Measurements from ENCODE around the gene UTP11.
"Not testable (repeated sequence)": the region's sequence is repeated elsewhere in the genome, so short reads cannot be mapped to it uniquely, and the experiment has no call there.

Gene UTP11

GRCh38 chr1:38012363-38013226, at the start of gene UTP11:
UTP11 (plus strand) TSS chr1:38012734; CDS start chr1:38012803, 69 bp downstream.
- no peak for TF ChIP-seq CREB5 (CRISPR knock-in tag; IDR thresholded peaks at IDR 0.05; ENCODE audit: low read depth)
- TF ChIP-seq ZFP3 (CRISPR knock-in tag; IDR thresholded peaks at IDR 0.05), result peak; percentile 65; the same call in 1 of the 2 replicates
- no peak for TF ChIP-seq GLIS3 (CRISPR knock-in tag; IDR thresholded peaks at IDR 0.05)
- TF ChIP-seq PPARA (CRISPR knock-in tag; IDR thresholded peaks at IDR 0.05; ENCODE audit: borderline replicate concordance), result no peak
- TF ChIP-seq CSRNP3 (CRISPR knock-in tag; IDR thresholded peaks at IDR 0.05), result no peak
- TF ChIP-seq SNAI2 (CRISPR knock-in tag; IDR thresholded peaks at IDR 0.05), result peak; percentile 89; the same call in 1 of the 2 replicates
- TF ChIP-seq ESRRG (CRISPR knock-in tag; IDR thresholded peaks at IDR 0.05), result no peak
- no peak for TF ChIP-seq ISL1 (CRISPR knock-in tag; IDR thresholded peaks at IDR 0.05)
- TF ChIP-seq ARNTL (CRISPR knock-in tag; IDR thresholded peaks at IDR 0.05; ENCODE audit: borderline replicate concordance, low read depth), result 0 out of 2 replicates have a peak, but pooled peaks have one; percentile 13
- TF ChIP-seq ZNF565 (CRISPR knock-in tag; conservative IDR thresholded peaks at IDR 0.05; ENCODE audit: low read depth), result no peak
- peak; percentile 94 for TF ChIP-seq CSDC2 (CRISPR knock-in tag; IDR thresholded peaks at IDR 0.05)
- no peak for TF ChIP-seq BACH2 (CRISPR knock-in tag; IDR thresholded peaks at IDR 0.05; ENCODE audit: borderline replicate concordance)
- no peak for TF ChIP-seq ZC3H10 (CRISPR knock-in tag; IDR thresholded peaks at IDR 0.05)
- no peak for TF ChIP-seq TOX (CRISPR knock-in tag; IDR thresholded peaks at IDR 0.05; ENCODE audit: borderline replicate concordance)
- peak; percentile 63; the same call in 1 of the 2 replicates for TF ChIP-seq PATZ1 (CRISPR knock-in tag; IDR thresholded peaks at IDR 0.05; ENCODE audit: borderline replicate concordance)
- TF ChIP-seq ZNF70 (CRISPR knock-in tag; IDR thresholded peaks at IDR 0.05), result no peak
- peak; percentile 99 for ATAC-seq

GRCh38 chr1:37964106-37964505, 48.4 kb upstream of the UTP11 start:
- ATAC-seq, result not testable (repeated sequence)

GRCh38 chr1:37965301-37965700, 47.2 kb upstream of the UTP11 start:
- no peak for ATAC-seq
- TF ChIP-seq CSRNP3 (CRISPR knock-in tag; IDR thresholded peaks at IDR 0.05) (no peak), ZNF565 (CRISPR knock-in tag; conservative IDR thresholded peaks at IDR 0.05; ENCODE audit: low read depth) (no peak), ZFP30 (CRISPR knock-in tag; IDR thresholded peaks at IDR 0.05) (no peak), TCF4 (CRISPR knock-in tag; IDR thresholded peaks at IDR 0.05; ENCODE audit: borderline replicate concordance) (no peak), ISL1 (CRISPR knock-in tag; IDR thresholded peaks at IDR 0.05) (no peak), POU6F1 (CRISPR knock-in tag; IDR thresholded peaks at IDR 0.05; ENCODE audit: borderline replicate concordance, low read depth) (no peak), PATZ1 (CRISPR knock-in tag; IDR thresholded peaks at IDR 0.05; ENCODE audit: borderline replicate concordance) (no peak), BACH2 (CRISPR knock-in tag; IDR thresholded peaks at IDR 0.05; ENCODE audit: borderline replicate concordance) (no peak), ZFP3 (CRISPR knock-in tag; IDR thresholded peaks at IDR 0.05) (no peak), RARB (CRISPR knock-in tag; IDR thresholded peaks at IDR 0.05) (no peak), PPARA (CRISPR knock-in tag; IDR thresholded peaks at IDR 0.05; ENCODE audit: borderline replicate concordance) (no peak), SNAI2 (CRISPR knock-in tag; IDR thresholded peaks at IDR 0.05) (no peak), ARNTL (CRISPR knock-in tag; IDR thresholded peaks at IDR 0.05; ENCODE audit: borderline replicate concordance, low read depth) (no peak)

GRCh38 chr1:37973684-37974083, 38.9 kb upstream of the UTP11 start:
- ATAC-seq, result not testable (repeated sequence)
